HG03469 (cell line): ENCODE results near the gene SLC4A2.
A peak's percentile ranks its signal among the peaks of the same experiment; 100 is the strongest.
"Not testable (repeated sequence)": the region's sequence is repeated elsewhere in the genome, so short reads cannot be mapped to it uniquely, and the experiment has no call there.

Experiments
- ATAC-seq: cut with Tn5 transposase; IDR thresholded peaks from one replicate; pipeline ENCODE4 v1.9.1; 2021; ENCODE audit warnings: mild to moderate bottlenecking, moderate library complexity, moderate number of reproducible peaks; ENCODE audit not compliant: unreplicated experiment

The SLC4A2 gene

GRCh38 chr7:151040616-151041375 is 18.6 kb upstream of the SLC4A2 start:
- ATAC-seq, result no peak

GRCh38 chr7:151043449-151043848 is 15.9 kb upstream of the SLC4A2 start:
- not testable (repeated sequence) for ATAC-seq

GRCh38 chr7:151043959-151044358 is 15.4 kb upstream of the SLC4A2 start:
- ATAC-seq, result no peak

- no peak for ATAC-seq
These were observed 14.1 kb upstream of the SLC4A2 start for GRCh38 chr7:151045262-151045661.

GRCh38 chr7:151045967-151046366 is 13.4 kb upstream of the SLC4A2 start:
- no peak for ATAC-seq

- ATAC-seq, result no peak
These were observed 12.5 kb upstream of the SLC4A2 start for GRCh38 chr7:151046603-151047573.

GRCh38 chr7:151047976-151048815 is 11.2 kb upstream of the SLC4A2 start, which contains the start of gene ASIC3:
Gene ASIC3, plus strand, starts transcription at chr7:151048531. Its CDS starts 355 bp downstream, at chr7:151048886.
- ATAC-seq, result no peak

- ATAC-seq, result no peak
These were observed 10.4 kb upstream of the SLC4A2 start for GRCh38 chr7:151048911-151049463.

- ATAC-seq, result no peak
These were observed 8.3 kb upstream of the SLC4A2 start for GRCh38 chr7:151051108-151051507.

GRCh38 chr7:151053096-151053495 is 6.3 kb upstream of the SLC4A2 start:
- ATAC-seq, result no peak

GRCh38 chr7:151053751-151054150 is 5.6 kb upstream of the SLC4A2 start:
- no peak for ATAC-seq

GRCh38 chr7:151056283-151056665 is 3.1 kb upstream of the SLC4A2 start:
- ATAC-seq, result no peak

GRCh38 chr7:151056666-151057505 is 2.5 kb upstream of the SLC4A2 start:
- no peak for ATAC-seq

GRCh38 chr7:151057506-151057988 is 1.8 kb upstream of the SLC4A2 start, which contains the start of gene CDK5:
Gene CDK5, minus strand, starts transcription at chr7:151057897. Its CDS starts 49 bp downstream, at chr7:151057848.
- peak; percentile 3 for ATAC-seq

- ATAC-seq, result peak; percentile 76
These were observed 1.2 kb upstream of the SLC4A2 start for GRCh38 chr7:151057989-151058780.

- no peak for ATAC-seq
These were observed 515 bp upstream of the SLC4A2 start for GRCh38 chr7:151058781-151059366.

GRCh38 chr7:151060113-151060415 is 675 bp downstream of the SLC4A2 start:
- no peak for ATAC-seq
